ENCODE results near the gene KLHL29. TPM values are rescaled to one million over a fixed set of nuclear protein-coding genes. Genes with fewer than 3 reads are reported as not detected.

The KLHL29 gene
- total RNA-seq, 1 donor from 2014 or later: 12.9 TPM

DNA sequence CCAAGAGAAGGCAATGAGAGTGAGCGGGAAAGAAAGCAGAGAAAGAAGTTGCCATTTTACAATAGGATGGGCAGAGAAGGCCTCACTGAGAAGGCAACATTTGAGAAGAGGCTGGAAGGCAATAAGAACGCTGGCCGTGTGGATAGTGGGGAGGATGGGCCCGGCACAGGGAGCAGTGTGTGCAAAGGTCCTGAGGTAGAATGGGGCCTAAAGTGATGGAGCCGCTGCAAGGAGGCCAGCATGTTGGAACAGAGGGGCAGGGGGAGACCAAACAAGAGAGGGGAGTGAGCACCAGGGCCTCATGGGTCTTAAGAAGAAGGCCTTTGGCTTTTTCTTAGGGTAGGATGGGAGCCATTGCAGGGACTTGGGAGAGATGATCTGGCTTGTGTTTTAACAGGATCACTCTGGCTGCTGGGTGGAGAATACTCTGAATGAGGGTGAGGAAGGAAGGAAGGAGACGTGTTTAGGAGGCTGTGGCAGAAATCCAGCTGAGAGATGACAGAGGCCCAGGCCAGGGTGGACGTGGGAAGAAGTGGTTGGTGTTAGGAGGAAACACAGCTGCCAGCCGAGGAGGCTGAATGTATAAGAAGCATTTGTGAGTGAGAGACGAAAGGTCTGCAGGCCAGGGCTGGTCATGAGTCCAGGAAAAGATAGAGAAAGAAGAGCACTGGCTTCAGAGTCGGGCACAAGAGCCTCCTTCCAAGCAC lies 159.8 kb downstream of the KLHL29 start:
- H3K27ac ChIP-seq: no peak overlapping the region
- TF ChIP-seq CTCF (IDR thresholded peaks at IDR 0.05): no peak

GRCh38 chr2:23545396-23545795 lies 160.4 kb downstream of the KLHL29 start:
- DNase-seq: no peak
- no peaks in the 10 kb centered on the region for H3K4me1 ChIP-seq
- no peak for ATAC-seq

More for the DNA sequence above, 159.8 kb downstream of the KLHL29 start:
- ATAC-seq (no peak), DNase-seq (no peak)
- no peaks in the 10 kb centered on the region for H3K9me3 ChIP-seq
- intact Hi-C loops (cut with DNase I): no loop called here
- no peak overlapping the region for H3K4me3 ChIP-seq
- no peaks in the 10 kb centered on the region for H3K4me1 ChIP-seq
- no peaks in the 10 kb centered on the region for H3K36me3 ChIP-seq
- no peaks in the 10 kb centered on the region for H3K27me3 ChIP-seq (ENCODE audit: low read depth)

DNA sequence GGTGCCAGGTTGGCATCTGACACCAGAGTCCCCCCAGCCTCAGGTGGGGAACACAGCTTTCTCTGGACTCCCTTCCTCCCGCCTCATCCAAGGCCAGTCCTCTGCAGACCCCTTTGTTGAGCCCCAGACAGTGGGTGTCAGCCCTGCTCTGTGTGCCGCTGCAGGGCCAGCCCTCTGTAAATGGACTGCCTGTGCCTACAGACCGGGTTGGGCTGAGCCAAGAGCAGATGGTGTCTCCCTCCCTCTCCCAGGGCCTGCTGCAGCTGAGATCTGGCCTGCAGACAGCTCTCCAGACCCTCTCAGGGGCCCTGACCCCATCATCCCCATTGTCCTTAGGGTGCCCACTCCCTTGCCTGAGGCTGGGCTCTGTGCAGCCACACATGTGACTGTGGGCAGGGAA lies 160.8 kb downstream of the KLHL29 start:
- H3K4me1 ChIP-seq: no peaks in the 10 kb centered on the region
- TF ChIP-seq CTCF (IDR thresholded peaks at IDR 0.05): no peak
- H3K27me3 ChIP-seq (ENCODE audit: low read depth): no peaks in the 10 kb centered on the region
- H3K36me3 ChIP-seq: no peaks in the 10 kb centered on the region
- H3K4me3 ChIP-seq: no peak overlapping the region
- no peak overlapping the region for H3K27ac ChIP-seq
- no peaks in the 10 kb centered on the region for H3K9me3 ChIP-seq
- DNase-seq (no peak), ATAC-seq (no peak)
- intact Hi-C loops (cut with DNase I): no loop called here

More at GRCh38 chr2:23545396-23545795, 160.4 kb downstream of the KLHL29 start:
- intact Hi-C loops (cut with DNase I): no loop called here
- Histone ChIP-seq H3K27ac (no peak overlapping the region), H3K27me3 (ENCODE audit: low read depth) (no peaks in the 10 kb centered on the region), H3K36me3 (no peaks in the 10 kb centered on the region), H3K4me3 (no peak overlapping the region), H3K9me3 (no peaks in the 10 kb centered on the region)
- TF ChIP-seq CTCF (IDR thresholded peaks at IDR 0.05): no peak

DNA sequence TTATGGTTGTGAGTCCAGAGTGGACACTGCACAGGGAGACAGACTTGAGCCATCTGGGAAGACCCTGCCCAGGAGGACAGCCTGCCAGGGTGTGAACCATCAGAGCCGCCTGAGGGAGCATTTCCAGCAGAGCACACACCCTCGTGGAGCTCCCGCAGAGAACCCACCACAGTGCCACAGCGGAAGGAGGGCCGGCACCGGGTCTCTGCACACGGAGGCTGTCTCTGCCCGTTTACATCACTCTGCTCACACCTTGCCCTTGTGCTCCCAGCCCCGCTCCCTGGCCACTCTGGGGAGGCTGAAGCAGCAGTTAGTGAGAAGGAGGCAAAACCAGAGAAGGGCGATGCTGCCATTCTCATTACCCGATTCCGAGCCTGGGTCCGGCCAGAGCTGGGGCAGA lies 161.9 kb downstream of the KLHL29 start:
- H3K27ac ChIP-seq: no peak overlapping the region
- H3K27me3 ChIP-seq (ENCODE audit: low read depth): no peaks in the 10 kb centered on the region
- no peak for DNase-seq
- intact Hi-C loops (cut with DNase I): no loop called here
- H3K36me3 ChIP-seq: no peaks in the 10 kb centered on the region
- H3K9me3 ChIP-seq: no peaks in the 10 kb centered on the region
- H3K4me3 ChIP-seq: no peak overlapping the region
- no peak for TF ChIP-seq CTCF (IDR thresholded peaks at IDR 0.05)
- H3K4me1 ChIP-seq: no peaks in the 10 kb centered on the region
- no peak for ATAC-seq

- Histone ChIP-seq H3K9me3 (no peaks in the 10 kb centered on the region), H3K27me3 (ENCODE audit: low read depth) (no peaks in the 10 kb centered on the region), H3K4me3 (no peak overlapping the region), H3K36me3 (no peaks in the 10 kb centered on the region), H3K27ac (no peak overlapping the region), H3K4me1 (no peaks in the 10 kb centered on the region)
- TF ChIP-seq CTCF (IDR thresholded peaks at IDR 0.05): no peak
- intact Hi-C loops (cut with DNase I): no loop called here
- DNase-seq (no peak), ATAC-seq (no peak)
Observed at GRCh38 chr2:23547725-23548124, 162.7 kb downstream of the KLHL29 start.
